ENCODE measurements around the gene PEX11B.
A peak's percentile ranks its signal among the peaks of the same experiment; 100 is the strongest.

PEX11B gene

GRCh38 chr1:145885738-145886287 lies 32.7 kb downstream of the PEX11B start, which contains the start of gene ANKRD35:
Gene ANKRD35, minus strand, starts transcription at chr1:145885866. Its CDS starts 108 bp downstream, at chr1:145885758.
- peak; percentile 93 for DNase-seq (ENCODE audit: low spot score)
- TF ChIP-seq CTCF (IDR thresholded peaks at IDR 0.05; ENCODE audit: extremely low read depth, missing control alignments): no peak

GRCh38 chr1:145884675-145885074 lies 33.8 kb downstream of the PEX11B start:
- no peak for TF ChIP-seq CTCF (IDR thresholded peaks at IDR 0.05; ENCODE audit: extremely low read depth, missing control alignments)
- no peak for DNase-seq (ENCODE audit: low spot score)

- DNase-seq (ENCODE audit: low spot score): no peak
- TF ChIP-seq CTCF (IDR thresholded peaks at IDR 0.05; ENCODE audit: extremely low read depth, missing control alignments): no peak
These were observed 38.7 kb downstream of the PEX11B start for GRCh38 chr1:145879775-145880174.

GRCh38 chr1:145878724-145879123 lies 39.8 kb downstream of the PEX11B start:
- no peak for DNase-seq (ENCODE audit: low spot score)
- TF ChIP-seq CTCF (IDR thresholded peaks at IDR 0.05; ENCODE audit: extremely low read depth, missing control alignments): no peak

- DNase-seq (ENCODE audit: low spot score): no peak
- no peak for TF ChIP-seq CTCF (IDR thresholded peaks at IDR 0.05; ENCODE audit: extremely low read depth, missing control alignments)
These were observed 40.5 kb downstream of the PEX11B start for GRCh38 chr1:145877923-145878486.

- DNase-seq (ENCODE audit: low spot score): no peak
- TF ChIP-seq CTCF (IDR thresholded peaks at IDR 0.05; ENCODE audit: extremely low read depth, missing control alignments): no peak
These were observed 43.9 kb downstream of the PEX11B start for GRCh38 chr1:145874646-145875045.

GRCh38 chr1:145871994-145872924 lies 46.3 kb downstream of the PEX11B start:
- DNase-seq (ENCODE audit: low spot score): peak; percentile 58
- no peak for TF ChIP-seq CTCF (IDR thresholded peaks at IDR 0.05; ENCODE audit: extremely low read depth, missing control alignments)

Data from GM20000 (cell line).